ENCODE measurements around the gene TANGO6. TPM values are rescaled to one million over a fixed set of nuclear protein-coding genes. Genes with fewer than 3 reads are reported as not detected.

Gene TANGO6
- 10 to 100 TPM in 3 of 6 donors, 1 to 10 TPM in 3; 8.5 to 17.0 (median 10.8) TPM for polyA plus RNA-seq (ENCODE audit: low read depth in 6 of 6)

GRCh38 chr16:68843482-68844210 lies at the start of gene TANGO6:
TANGO6 (plus strand) TSS chr16:68843531; CDS start chr16:68843618, 87 bp downstream.
- ATAC-seq (ENCODE audit: low read depth in 2 of 2) (peak; percentile 94 to 96), DNase-seq (peak; percentile 87)
- Mint-ChIP-seq H3K4me1 (peaks cover 21 to 35% (median 25%) of the 10 kb centered on the region in 3 donors), H3K27me3 (peaks cover 0 to 6% (median 0%) of the 10 kb centered on the region in 3 donors), H3K36me3 (peaks cover 0 to 4% of the 10 kb centered on the region in 2 donors), H3K9me3 (no peaks in the 10 kb centered on the region), H3K4me3 (peak within 1 kb of the TSS; percentile 86 to 99 (median 94)), H3K27ac (peak within 1 kb of the TSS; percentile 53 to 95 (median 93))

DNA sequence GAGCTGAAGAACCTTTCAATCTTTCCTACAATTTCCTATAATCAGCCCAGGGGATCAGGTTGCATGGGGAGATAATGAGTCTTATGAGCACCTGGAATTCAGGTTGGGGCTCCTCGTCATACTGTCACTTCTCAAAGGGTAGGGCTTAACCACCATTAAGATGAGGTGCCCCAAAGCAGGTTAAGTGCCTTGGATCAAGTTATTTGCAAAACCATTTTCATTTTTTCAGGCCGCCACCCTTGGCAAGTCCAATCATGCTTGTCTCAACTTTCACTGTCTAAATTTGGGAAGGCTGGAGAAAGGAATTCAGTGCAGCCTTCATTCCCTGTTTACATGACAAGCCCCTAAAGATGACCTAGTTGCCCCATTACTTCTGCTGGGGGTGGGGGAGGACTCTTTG lies 44.9 kb upstream of the TANGO6 start:
- no peaks in the 10 kb centered on the region for H3K36me3 Mint-ChIP-seq
- ATAC-seq (ENCODE audit: low read depth in 2 of 2): no peak
- no peak for DNase-seq
- no peak overlapping the region for H3K27ac Mint-ChIP-seq
- no peak overlapping the region for H3K4me3 Mint-ChIP-seq
- no peaks in the 10 kb centered on the region for H3K9me3 Mint-ChIP-seq
- H3K4me1 Mint-ChIP-seq: no peaks in the 10 kb centered on the region
- peaks cover 0 to 4% (median 0%) of the 10 kb centered on the region in 3 donors for H3K27me3 Mint-ChIP-seq

- ATAC-seq (ENCODE audit: low read depth in 2 of 2): peak; percentile 76 to 84
- H3K4me3 Mint-ChIP-seq: no peak overlapping the region
- H3K36me3 Mint-ChIP-seq: no peaks in the 10 kb centered on the region
- H3K27ac Mint-ChIP-seq: no peak overlapping the region
- DNase-seq: peak; percentile 35
- H3K4me1 Mint-ChIP-seq: no peaks in the 10 kb centered on the region
- H3K27me3 Mint-ChIP-seq: no peaks in the 10 kb centered on the region
- H3K9me3 Mint-ChIP-seq: no peaks in the 10 kb centered on the region
Observed at GRCh38 chr16:68800257-68800875, 43.0 kb upstream of the TANGO6 start.

GRCh38 chr16:68802190-68802589 lies 41.1 kb upstream of the TANGO6 start:
- H3K27ac Mint-ChIP-seq: no peak overlapping the region

DNA sequence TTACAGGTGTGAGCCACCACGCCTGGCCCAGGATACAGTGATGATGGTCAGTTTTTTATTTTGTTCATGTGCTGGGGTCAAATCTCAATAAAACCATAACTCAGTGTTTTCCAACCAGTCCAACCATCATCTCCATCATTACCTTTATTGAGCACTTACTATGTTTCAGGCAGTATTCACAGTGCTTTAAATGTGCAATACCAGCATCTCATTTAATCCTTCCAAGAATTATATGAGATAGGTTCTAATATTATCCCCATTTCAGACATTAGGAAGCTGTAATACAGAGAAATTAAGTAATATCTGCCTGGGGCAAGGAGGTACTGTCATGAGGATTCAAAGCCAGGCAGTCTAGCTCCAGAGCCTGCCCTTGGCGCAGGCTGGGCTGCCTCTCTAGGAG lies 36.9 kb upstream of the TANGO6 start:
- Mint-ChIP-seq H3K9me3 (no peaks in the 10 kb centered on the region), H3K4me1 (no peaks in the 10 kb centered on the region), H3K36me3 (no peaks in the 10 kb centered on the region), H3K4me3 (no peak overlapping the region), H3K27ac (no peak overlapping the region), H3K27me3 (peaks cover 9 to 11% (median 11%) of the 10 kb centered on the region in 3 donors)
- DNase-seq (no peak), ATAC-seq (ENCODE audit: low read depth in 2 of 2) (no peak)

More at GRCh38 chr16:68802190-68802589, 41.1 kb upstream of the TANGO6 start:
- Mint-ChIP-seq H3K36me3 (no peaks in the 10 kb centered on the region), H3K4me3 (no peak overlapping the region), H3K27me3 (peaks cover 0 to 9% (median 9%) of the 10 kb centered on the region in 3 donors), H3K9me3 (no peaks in the 10 kb centered on the region), H3K4me1 (no peaks in the 10 kb centered on the region)
- DNase-seq (no peak), ATAC-seq (ENCODE audit: low read depth in 2 of 2) (no peak)

GRCh38 chr16:68806981-68807380 lies 36.4 kb upstream of the TANGO6 start:
- ATAC-seq (ENCODE audit: low read depth in 2 of 2): no peak
- DNase-seq: no peak
- no peak overlapping the region for H3K27ac Mint-ChIP-seq
- H3K27me3 Mint-ChIP-seq: peaks cover 10 to 16% (median 16%) of the 10 kb centered on the region in 3 donors
- no peaks in the 10 kb centered on the region for H3K4me1 Mint-ChIP-seq
- H3K36me3 Mint-ChIP-seq: no peaks in the 10 kb centered on the region
- no peak overlapping the region for H3K4me3 Mint-ChIP-seq
- H3K9me3 Mint-ChIP-seq: no peaks in the 10 kb centered on the region

DNA sequence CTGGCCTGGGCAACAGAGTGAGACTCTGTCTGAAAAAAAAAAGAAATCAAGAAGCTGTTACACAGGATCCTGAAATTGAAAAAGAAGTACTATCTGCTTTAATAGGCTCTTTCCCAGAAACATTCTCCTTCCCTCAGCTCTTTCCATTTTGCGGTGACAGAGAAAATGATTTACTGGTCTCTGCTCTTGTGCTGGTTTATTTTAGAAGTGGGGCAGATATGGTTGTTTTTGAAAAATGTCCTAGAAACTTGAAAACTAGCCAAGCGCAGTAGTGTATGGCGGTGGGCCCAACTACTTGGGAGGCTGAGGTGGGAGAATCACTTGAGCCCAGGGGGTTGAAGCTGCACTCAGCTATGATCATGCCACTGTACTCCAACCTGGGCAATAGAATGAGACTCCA lies 28.8 kb upstream of the TANGO6 start:
- no peak for DNase-seq
- Mint-ChIP-seq H3K4me3 (no peak overlapping the region), H3K27ac (no peak overlapping the region), H3K4me1 (no peaks in the 10 kb centered on the region), H3K9me3 (no peaks in the 10 kb centered on the region), H3K27me3 (peaks cover 7 to 20% (median 13%) of the 10 kb centered on the region in 3 donors), H3K36me3 (no peaks in the 10 kb centered on the region)
- ATAC-seq (ENCODE audit: low read depth in 2 of 2): no peak

GRCh38 chr16:68823401-68824135 lies 19.8 kb upstream of the TANGO6 start:
- no peaks in the 10 kb centered on the region for H3K36me3 Mint-ChIP-seq
- ATAC-seq (ENCODE audit: low read depth in 2 of 2): no peak
- no peak overlapping the region for H3K27ac Mint-ChIP-seq
- H3K4me3 Mint-ChIP-seq: no peak overlapping the region
- no peaks in the 10 kb centered on the region for H3K4me1 Mint-ChIP-seq
- peaks cover 8 to 16% (median 8%) of the 10 kb centered on the region in 3 donors for H3K27me3 Mint-ChIP-seq
- H3K9me3 Mint-ChIP-seq: peaks cover 0 to 3% (median 0%) of the 10 kb centered on the region in 7 donors
- no peak for DNase-seq

GRCh38 chr16:68825427-68825826 lies 17.9 kb upstream of the TANGO6 start:
- peaks cover 10 to 21% (median 11%) of the 10 kb centered on the region in 3 donors for H3K27me3 Mint-ChIP-seq
- no peaks in the 10 kb centered on the region for H3K36me3 Mint-ChIP-seq

DNA sequence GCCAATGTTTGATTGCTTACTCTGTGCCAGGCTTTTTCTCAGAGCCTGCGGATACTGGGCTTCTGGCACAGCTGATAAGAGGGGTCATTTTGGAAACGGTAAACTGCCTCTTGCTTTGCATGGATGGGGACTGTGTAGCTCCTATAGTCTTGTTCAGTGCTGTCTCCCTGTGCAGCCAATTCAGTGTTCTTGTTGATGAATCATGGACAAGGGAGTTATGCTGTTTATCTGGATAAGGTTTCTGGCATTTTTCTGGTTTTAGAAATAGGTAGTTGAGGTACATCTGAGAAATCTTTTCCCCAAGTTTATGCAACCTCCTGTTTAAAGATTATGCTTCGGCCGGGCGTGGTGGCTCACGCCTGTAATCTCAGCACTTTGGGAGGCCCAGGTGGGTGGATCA lies 16.7 kb upstream of the TANGO6 start:
- ATAC-seq (ENCODE audit: low read depth in 2 of 2) (no peak), DNase-seq (no peak)
- H3K27me3 Mint-ChIP-seq: peaks cover 10 to 20% (median 16%) of the 10 kb centered on the region in 3 donors
- H3K36me3 Mint-ChIP-seq: no peaks in the 10 kb centered on the region
- no peak overlapping the region for H3K27ac Mint-ChIP-seq
- H3K4me1 Mint-ChIP-seq: no peaks in the 10 kb centered on the region
- H3K4me3 Mint-ChIP-seq: no peak overlapping the region
- H3K9me3 Mint-ChIP-seq: peaks cover 0 to 6% (median 0%) of the 10 kb centered on the region in 7 donors

More at GRCh38 chr16:68825427-68825826, 17.9 kb upstream of the TANGO6 start:
- Mint-ChIP-seq H3K27ac (no peak overlapping the region), H3K9me3 (peaks cover 0 to 3% (median 0%) of the 10 kb centered on the region in 7 donors), H3K4me3 (no peak overlapping the region), H3K4me1 (no peaks in the 10 kb centered on the region)
- DNase-seq: no peak
- ATAC-seq (ENCODE audit: low read depth in 2 of 2): no peak

DNA sequence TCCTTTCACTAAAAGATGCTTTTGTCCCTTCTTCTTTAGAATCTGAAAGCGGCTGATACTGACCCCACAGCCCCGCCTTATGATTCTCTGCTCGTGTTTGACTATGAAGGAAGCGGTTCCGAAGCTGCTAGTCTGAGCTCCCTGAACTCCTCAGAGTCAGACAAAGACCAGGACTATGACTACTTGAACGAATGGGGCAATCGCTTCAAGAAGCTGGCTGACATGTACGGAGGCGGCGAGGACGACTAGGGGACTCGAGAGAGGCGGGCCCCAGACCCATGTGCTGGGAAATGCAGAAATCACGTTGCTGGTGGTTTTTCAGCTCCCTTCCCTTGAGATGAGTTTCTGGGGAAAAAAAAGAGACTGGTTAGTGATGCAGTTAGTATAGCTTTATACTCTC lies 10.1 kb upstream of the TANGO6 start:
- Mint-ChIP-seq H3K4me1 (no peaks in the 10 kb centered on the region), H3K27ac (no peak overlapping the region), H3K9me3 (peaks cover 0 to 6% (median 0%) of the 10 kb centered on the region in 7 donors), H3K4me3 (no peak overlapping the region), H3K27me3 (peaks cover 10 to 38% (median 15%) of the 10 kb centered on the region in 3 donors), H3K36me3 (peaks cover 0 to 4% of the 10 kb centered on the region in 2 donors)
- no peak for DNase-seq
- no peak for ATAC-seq (ENCODE audit: low read depth in 2 of 2)

- H3K27ac Mint-ChIP-seq: no peak overlapping the region
- H3K9me3 Mint-ChIP-seq: peaks cover 0 to 6% (median 0%) of the 10 kb centered on the region in 7 donors
- H3K4me1 Mint-ChIP-seq: no peaks in the 10 kb centered on the region
- peaks cover 10 to 32% (median 15%) of the 10 kb centered on the region in 3 donors for H3K27me3 Mint-ChIP-seq
- H3K36me3 Mint-ChIP-seq: peaks cover 0 to 4% of the 10 kb centered on the region in 2 donors
- ATAC-seq (ENCODE audit: low read depth in 2 of 2) (no peak), DNase-seq (no peak)
- H3K4me3 Mint-ChIP-seq: no peak overlapping the region
Observed at GRCh38 chr16:68834550-68834949, 8.8 kb upstream of the TANGO6 start.

- no peak overlapping the region for H3K4me3 Mint-ChIP-seq
- no peaks in the 10 kb centered on the region for H3K9me3 Mint-ChIP-seq
Observed at GRCh38 chr16:68835970-68836369, 7.4 kb upstream of the TANGO6 start.

More at GRCh38 chr16:68835970-68836369, 7.4 kb upstream of the TANGO6 start:
- no peak for ATAC-seq (ENCODE audit: low read depth in 2 of 2)
- no peak for DNase-seq
- H3K27ac Mint-ChIP-seq: no peak overlapping the region
- peaks cover 4 to 33% (median 7%) of the 10 kb centered on the region in 3 donors for H3K27me3 Mint-ChIP-seq
- H3K4me1 Mint-ChIP-seq: no peaks in the 10 kb centered on the region
- peaks cover 0 to 4% of the 10 kb centered on the region in 2 donors for H3K36me3 Mint-ChIP-seq

Measured in naive B cell (primary cell).